ENCODE data around the gene GIPC1. TPM values are rescaled to one million over a fixed set of nuclear protein-coding genes. Genes with fewer than 3 reads are reported as not detected.
"Not testable (repeated sequence)": the region's sequence is repeated elsewhere in the genome, so short reads cannot be mapped to it uniquely, and the experiment has no call there.

Gene GIPC1
- total RNA-seq, 6 experiments from 2014 or later: 25.2 to 63.5 (median 29.8) TPM

- Histone ChIP-seq H3K36me3 (no peaks in the 10 kb centered on the region), H3K9me3 (no peaks in the 10 kb centered on the region), H3K4me3 (no peak overlapping the region), H3K4me1 (peaks cover 0 to 6% (median 0%) of the 10 kb centered on the region in 4 donors), H3K27me3 (no peaks in the 10 kb centered on the region), H3K27ac (no peak overlapping the region)
- intact Hi-C loops (cut with DNase I): no loop called here
- no peak for ATAC-seq
- TF ChIP-seq POLR2A (IDR thresholded peaks at IDR 0.05): no peak
- TF ChIP-seq CTCF (IDR thresholded peaks at IDR 0.05): no peak
- DNase-seq: no peak
- 44% methylated on average over 4 of the region's 7 CpGs for WGBS (ENCODE audit: insufficient coverage, low coverage, low lambda C conversion rate, missing lambda C conversion rate)
Measured at GRCh38 chr19:14542711-14543328, 46.9 kb upstream of the GIPC1 start.

GRCh38 chr19:14541979-14542378 lies 46.1 kb upstream of the GIPC1 start:
- DNase-seq; H3K4me3 ChIP-seq; H3K36me3 ChIP-seq; H3K9me3 ChIP-seq; ATAC-seq; intact Hi-C loops (cut with DNase I); H3K4me1 ChIP-seq; H3K27ac ChIP-seq; H3K27me3 ChIP-seq: not testable (repeated sequence)
- WGBS (ENCODE audit: insufficient coverage, low coverage, low lambda C conversion rate, missing lambda C conversion rate): 76% methylated on average over 5 of the region's 5 CpGs

- H3K36me3 ChIP-seq: no peaks in the 10 kb centered on the region
- TF ChIP-seq POLR2A (IDR thresholded peaks at IDR 0.05): no peak
- no peak overlapping the region for H3K27ac ChIP-seq
- H3K4me1 ChIP-seq: peaks cover 0 to 8% (median 0%) of the 10 kb centered on the region in 4 donors
- DNase-seq: no peak
- ATAC-seq: no peak
- no peaks in the 10 kb centered on the region for H3K9me3 ChIP-seq
- H3K27me3 ChIP-seq: no peaks in the 10 kb centered on the region
- WGBS (ENCODE audit: insufficient coverage, low coverage, low lambda C conversion rate, missing lambda C conversion rate): 88% methylated on average over 14 of the region's 19 CpGs
- H3K4me3 ChIP-seq: no peak overlapping the region
- intact Hi-C loops (cut with DNase I): no loop called here
Measured at GRCh38 chr19:14540741-14541525, 45.0 kb upstream of the GIPC1 start.

GRCh38 chr19:14536926-14537692 lies 41.2 kb upstream of the GIPC1 start:
- Histone ChIP-seq H3K36me3 (no peaks in the 10 kb centered on the region), H3K4me3 (no peak overlapping the region), H3K27me3 (no peaks in the 10 kb centered on the region), H3K4me1 (peaks cover 0 to 4% (median 0%) of the 10 kb centered on the region in 4 donors), H3K27ac (no peak overlapping the region), H3K9me3 (no peaks in the 10 kb centered on the region)
- no peak for TF ChIP-seq CTCF (IDR thresholded peaks at IDR 0.05)
- no peak for TF ChIP-seq POLR2A (IDR thresholded peaks at IDR 0.05)
- DNase-seq (peak in 2 of 3 donors; percentile 60 to 66), ATAC-seq (peak; percentile 67 to 84 (median 74))
- intact Hi-C loops (cut with DNase I): no loop called here
- 50% methylated on average over 18 of the region's 24 CpGs for WGBS (ENCODE audit: insufficient coverage, low coverage, low lambda C conversion rate, missing lambda C conversion rate)

GRCh38 chr19:14533450-14533849 lies 37.5 kb upstream of the GIPC1 start:
- no peaks in the 10 kb centered on the region for H3K27me3 ChIP-seq
- ATAC-seq (no peak), DNase-seq (no peak)
- intact Hi-C loops (cut with DNase I): no loop called here
- no peak overlapping the region for H3K27ac ChIP-seq
- TF ChIP-seq POLR2A (IDR thresholded peaks at IDR 0.05): no peak
- TF ChIP-seq CTCF (IDR thresholded peaks at IDR 0.05): no peak
- H3K4me1 ChIP-seq: peaks cover 0 to 14% (median 0%) of the 10 kb centered on the region in 4 donors
- no peak overlapping the region for H3K4me3 ChIP-seq
- WGBS (ENCODE audit: insufficient coverage, low coverage, low lambda C conversion rate, missing lambda C conversion rate): 82% methylated on average over 3 of the region's 5 CpGs
- no peaks in the 10 kb centered on the region for H3K9me3 ChIP-seq
- H3K36me3 ChIP-seq: no peaks in the 10 kb centered on the region

Data from right lobe of liver (tissue), 6 donors.